Measurements from ENCODE around the gene ANO6. TPM values are rescaled to one million over a fixed set of nuclear protein-coding genes. Genes with fewer than 3 reads are reported as not detected.

ANO6 gene
- total and polyA plus RNA-seq, 8 donors, result 4.0 to 34.0 (median 17.7) TPM

GRCh38 chr12:45244561-45245343, 28.9 kb downstream of the ANO6 start:
- Histone ChIP-seq H3K9me3 (no peaks in the 10 kb centered on the region), H3K4me3 (no peak overlapping the region), H3K4me1 (peaks cover 0 to 4% (median 0%) of the 10 kb centered on the region in 3 donors), H3K27me3 (no peaks in the 10 kb centered on the region), H3K36me3 (no peaks in the 10 kb centered on the region), H3K27ac (no peak overlapping the region)
- DNase-seq (no peak), FAIRE-seq (no peak), ATAC-seq (peak in 2 of 4 donors; percentile 53 to 67)
- TF ChIP-seq, protein P1, sequence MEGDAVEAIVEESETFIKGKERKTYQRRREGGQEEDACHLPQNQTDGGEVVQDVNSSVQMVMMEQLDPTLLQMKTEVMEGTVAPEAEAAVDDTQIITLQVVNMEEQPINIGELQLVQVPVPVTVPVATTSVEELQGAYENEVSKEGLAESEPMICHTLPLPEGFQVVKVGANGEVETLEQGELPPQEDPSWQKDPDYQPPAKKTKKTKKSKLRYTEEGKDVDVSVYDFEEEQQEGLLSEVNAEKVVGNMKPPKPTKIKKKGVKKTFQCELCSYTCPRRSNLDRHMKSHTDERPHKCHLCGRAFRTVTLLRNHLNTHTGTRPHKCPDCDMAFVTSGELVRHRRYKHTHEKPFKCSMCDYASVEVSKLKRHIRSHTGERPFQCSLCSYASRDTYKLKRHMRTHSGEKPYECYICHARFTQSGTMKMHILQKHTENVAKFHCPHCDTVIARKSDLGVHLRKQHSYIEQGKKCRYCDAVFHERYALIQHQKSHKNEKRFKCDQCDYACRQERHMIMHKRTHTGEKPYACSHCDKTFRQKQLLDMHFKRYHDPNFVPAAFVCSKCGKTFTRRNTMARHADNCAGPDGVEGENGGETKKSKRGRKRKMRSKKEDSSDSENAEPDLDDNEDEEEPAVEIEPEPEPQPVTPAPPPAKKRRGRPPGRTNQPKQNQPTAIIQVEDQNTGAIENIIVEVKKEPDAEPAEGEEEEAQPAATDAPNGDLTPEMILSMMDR (IDR thresholded peaks at IDR 0.05), result no peak
- 91 to 92% methylated on average over 9 of the region's 9 CpGs for WGBS, 2 donors
- intact Hi-C loops (cut with DNase I), result no loop called here

- no peaks in the 10 kb centered on the region for H3K36me3 ChIP-seq
- H3K27ac ChIP-seq, result no peak overlapping the region
- H3K27me3 ChIP-seq, result no peaks in the 10 kb centered on the region
- TF ChIP-seq, protein P1 (IDR thresholded peaks at IDR 0.05), result no peak
- DNase-seq (no peak), ATAC-seq (peak in 1 of 4 donors; percentile 12), FAIRE-seq (no peak)
- WGBS, 2 donors, result 48 to 55% methylated on average over 3 of the region's 3 CpGs
- no peaks in the 10 kb centered on the region for H3K9me3 ChIP-seq
- peaks cover 0 to 4% (median 4%) of the 10 kb centered on the region in 3 donors for H3K4me1 ChIP-seq
- intact Hi-C loops (cut with DNase I), result no loop called here
- no peak overlapping the region for H3K4me3 ChIP-seq
These were observed 30.3 kb downstream of the ANO6 start for GRCh38 chr12:45246236-45246635.

- DNase-seq (no peak), FAIRE-seq (no peak), ATAC-seq (no peak)
- H3K4me1 ChIP-seq, result peaks cover 0 to 4% (median under 1%) of the 10 kb centered on the region in 3 donors
- no peak overlapping the region for H3K4me3 ChIP-seq
- no peaks in the 10 kb centered on the region for H3K9me3 ChIP-seq
- intact Hi-C loops (cut with DNase I), result no loop called here
- TF ChIP-seq, protein P1 (IDR thresholded peaks at IDR 0.05), result no peak
- H3K27me3 ChIP-seq, result no peaks in the 10 kb centered on the region
- no peaks in the 10 kb centered on the region for H3K36me3 ChIP-seq
- no peak overlapping the region for H3K27ac ChIP-seq
These were observed 31.7 kb downstream of the ANO6 start for GRCh38 chr12:45247589-45247988.

DNA sequence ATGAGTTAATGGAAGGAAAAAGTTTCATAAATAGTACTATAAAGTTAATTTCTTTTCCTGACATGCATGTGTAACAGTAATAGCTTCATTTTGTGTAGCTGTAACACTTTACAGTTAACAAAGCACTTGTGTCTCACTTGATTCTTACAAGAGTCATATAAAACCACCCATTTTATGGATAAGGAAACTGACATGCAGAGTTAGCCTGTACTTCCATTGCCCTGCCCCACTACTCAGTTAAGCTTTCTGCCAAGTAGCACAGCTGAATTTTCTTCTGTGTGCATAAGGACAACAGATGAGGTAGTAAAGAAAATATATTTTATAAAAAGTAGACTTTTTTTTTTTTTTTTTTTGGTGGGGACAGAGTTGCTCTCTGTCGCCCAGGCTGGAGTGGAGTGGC, 32.2 kb downstream of the ANO6 start:
- no peak overlapping the region for H3K4me3 ChIP-seq
- WGBS, 2 donors, result 100% methylated on average over 1 of the region's 1 CpG
- TF ChIP-seq, protein P1 (IDR thresholded peaks at IDR 0.05), result no peak
- no peaks in the 10 kb centered on the region for H3K27me3 ChIP-seq
- intact Hi-C loops (cut with DNase I), result no loop called here
- FAIRE-seq (no peak), ATAC-seq (no peak), DNase-seq (no peak)
- H3K36me3 ChIP-seq, result no peaks in the 10 kb centered on the region
- no peaks in the 10 kb centered on the region for H3K9me3 ChIP-seq
- no peak overlapping the region for H3K27ac ChIP-seq
- peaks cover 0 to 4% (median 0%) of the 10 kb centered on the region in 3 donors for H3K4me1 ChIP-seq

DNA sequence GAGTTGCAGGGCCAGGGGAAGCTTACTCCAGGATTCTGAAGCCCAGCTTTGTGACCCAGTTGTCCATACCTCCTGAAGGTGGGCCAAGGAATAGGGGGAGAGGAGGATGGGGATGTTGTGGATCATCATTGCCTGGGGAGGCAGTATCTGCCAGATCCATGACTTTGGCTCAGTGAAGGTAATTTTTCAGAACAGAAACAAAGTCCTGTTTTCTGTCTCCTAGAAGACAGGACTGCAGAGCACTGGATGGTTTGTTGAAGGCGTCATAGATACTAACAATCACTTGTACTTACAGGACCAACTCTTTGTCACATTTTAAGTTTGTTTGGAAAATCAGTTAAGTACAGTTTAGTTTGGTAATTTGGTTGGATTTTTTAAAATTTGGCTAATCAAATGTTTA, 38.4 kb downstream of the ANO6 start:
- ATAC-seq, result no peak
- TF ChIP-seq, protein P1 (IDR thresholded peaks at IDR 0.05), result no peak
- no peak overlapping the region for H3K4me3 ChIP-seq
- H3K9me3 ChIP-seq, result no peaks in the 10 kb centered on the region
- H3K4me1 ChIP-seq, result peaks cover 0 to 4% (median 0%) of the 10 kb centered on the region in 3 donors
- FAIRE-seq, result no peak
- intact Hi-C loops (cut with DNase I), result no loop called here
- DNase-seq, result no peak
- no peak overlapping the region for H3K27ac ChIP-seq
- no peaks in the 10 kb centered on the region for H3K27me3 ChIP-seq
- no peaks in the 10 kb centered on the region for H3K36me3 ChIP-seq
- WGBS, 2 donors, result 89 to 90% methylated on average over 1 of the region's 1 CpG
